ENCODE measurements around the gene BOK.

The BOK gene

DNA sequence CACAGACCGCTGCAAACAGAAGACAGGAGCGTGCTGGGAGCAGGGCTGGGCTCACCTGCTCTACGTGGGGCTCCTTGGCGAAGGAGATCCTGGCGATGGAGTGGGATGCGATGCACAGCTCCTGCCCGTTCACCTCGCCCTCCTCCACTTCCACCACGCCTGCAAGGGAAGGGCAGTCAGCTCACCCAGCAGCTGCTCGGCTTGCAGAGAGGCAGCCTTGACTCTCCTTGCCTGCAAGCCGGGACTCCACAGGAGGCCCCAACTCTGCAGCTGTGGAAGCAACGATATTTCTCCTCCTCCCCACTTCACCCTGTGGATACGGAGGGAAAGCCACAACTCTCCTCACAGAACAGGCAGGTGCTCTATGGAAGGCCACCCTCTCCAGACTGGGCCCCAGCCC, 43.3 kb downstream of the BOK start:
- no peak for DNase-seq (ENCODE audit: low read depth)

DNA sequence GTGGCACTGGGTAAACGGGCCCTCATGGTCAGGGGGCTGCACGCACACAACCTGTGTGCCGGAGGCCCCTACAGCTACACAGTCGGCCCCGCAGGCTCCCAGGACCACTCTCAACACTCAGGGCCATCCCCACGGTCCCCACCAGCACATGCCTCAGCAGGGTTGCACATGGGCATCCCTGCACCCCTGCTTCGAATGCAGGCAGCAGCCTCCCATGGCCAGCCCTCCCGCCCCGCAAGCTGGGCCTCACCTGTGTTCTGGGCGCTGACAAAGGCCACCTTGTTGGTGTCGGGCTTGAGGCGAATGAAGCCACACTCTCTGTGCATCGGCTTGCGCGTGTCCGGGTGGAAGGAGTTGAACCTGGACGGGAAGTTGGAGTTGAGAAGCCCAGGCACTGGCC, 44.2 kb downstream of the BOK start:
- no peak for DNase-seq (ENCODE audit: low read depth)

GRCh38 chr2:241603686-241604085, 45.1 kb downstream of the BOK start:
- no peak for DNase-seq (ENCODE audit: low read depth)

DNA sequence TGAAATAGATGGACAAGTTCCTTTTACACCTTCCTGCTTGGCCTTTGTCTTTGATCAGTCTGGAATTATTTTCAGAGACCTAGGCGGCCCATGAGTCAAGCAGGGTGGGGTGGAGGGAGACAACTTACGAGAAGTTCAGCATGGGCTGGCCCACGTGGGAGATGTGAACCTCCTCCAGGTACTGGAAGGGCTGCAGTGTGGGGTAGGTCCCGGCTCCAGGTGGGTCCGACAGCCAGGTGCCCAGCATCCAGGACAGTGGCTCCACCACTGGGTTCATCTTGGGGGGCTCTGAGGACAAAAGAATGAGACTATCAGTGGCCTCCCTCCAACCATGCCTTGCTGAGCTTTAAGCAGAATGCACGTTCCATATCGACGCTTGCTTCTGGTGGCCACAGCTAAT, 47.6 kb downstream of the BOK start:
- DNase-seq (ENCODE audit: low read depth), result no peak

GRCh38 chr2:241607162-241607885, 48.8 kb downstream of the BOK start:
- no peak for DNase-seq (ENCODE audit: low read depth)

- no peak for DNase-seq (ENCODE audit: low read depth)
Observed at GRCh38 chr2:241608881-241609280, 50.3 kb downstream of the BOK start.

GRCh38 chr2:241609859-241610793, 51.6 kb downstream of the BOK start:
- peak; percentile 26 for DNase-seq (ENCODE audit: low read depth)

GRCh38 chr2:241611062-241611461, 52.5 kb downstream of the BOK start:
- DNase-seq (ENCODE audit: low read depth), result no peak

- no peak for DNase-seq (ENCODE audit: low read depth)
Observed at GRCh38 chr2:241612156-241613016, 53.8 kb downstream of the BOK start.

DNA sequence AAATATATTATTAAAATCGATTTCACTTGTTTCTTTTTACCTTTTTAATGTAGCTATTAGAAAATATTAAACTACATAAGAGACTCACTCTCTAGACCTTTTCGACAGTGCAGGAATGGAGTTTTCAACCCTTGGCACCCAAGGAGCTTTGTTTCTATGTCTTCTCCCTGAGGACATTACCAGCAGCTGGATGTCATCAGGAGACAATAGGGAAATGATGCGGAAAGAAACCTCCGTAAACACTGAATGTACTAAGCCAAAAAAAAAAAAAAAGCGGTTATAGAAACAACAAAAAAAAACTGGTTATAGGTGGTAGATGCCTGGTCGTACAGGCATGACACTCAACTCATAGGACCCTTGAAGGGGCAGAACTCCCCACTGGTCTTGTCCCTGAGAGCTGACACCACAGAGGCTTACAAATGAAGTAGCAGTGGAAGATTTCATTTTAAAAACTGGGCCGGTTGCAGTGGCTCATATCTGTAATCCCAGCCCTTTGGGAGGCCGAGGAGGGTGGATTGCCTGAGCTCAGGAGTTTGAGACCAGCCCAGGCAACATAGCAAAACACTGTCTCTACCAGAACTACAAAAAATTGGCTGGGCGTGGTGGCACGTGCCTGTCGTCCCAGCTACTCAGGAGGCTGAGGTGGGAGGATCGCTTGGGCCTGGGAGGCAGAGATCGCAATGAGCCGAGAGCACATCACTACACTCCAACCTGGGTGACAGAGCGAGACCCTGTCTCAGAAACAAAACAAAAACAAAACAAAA, 54.7 kb downstream of the BOK start:
- no peak for DNase-seq (ENCODE audit: low read depth)

DNA sequence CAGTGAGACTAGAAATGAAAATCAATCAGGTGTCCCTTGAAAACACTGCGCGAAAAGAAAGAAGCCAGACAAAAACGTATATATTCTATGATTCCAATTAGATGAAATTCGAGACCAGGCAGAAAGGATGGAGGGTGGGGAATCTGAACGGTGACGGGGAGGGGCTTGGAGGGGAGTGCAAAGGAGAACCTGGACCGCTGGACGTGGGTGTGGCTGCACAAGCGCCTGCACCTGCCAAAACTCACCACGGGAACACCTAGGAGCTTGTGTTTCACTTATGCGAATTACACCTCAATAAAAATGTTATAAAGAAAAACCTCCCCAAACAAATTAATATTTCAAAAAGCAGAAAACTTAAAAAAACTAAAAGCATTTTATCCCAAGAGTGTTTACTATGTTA, 56.5 kb downstream of the BOK start:
- no peak for DNase-seq (ENCODE audit: low read depth)

DNA sequence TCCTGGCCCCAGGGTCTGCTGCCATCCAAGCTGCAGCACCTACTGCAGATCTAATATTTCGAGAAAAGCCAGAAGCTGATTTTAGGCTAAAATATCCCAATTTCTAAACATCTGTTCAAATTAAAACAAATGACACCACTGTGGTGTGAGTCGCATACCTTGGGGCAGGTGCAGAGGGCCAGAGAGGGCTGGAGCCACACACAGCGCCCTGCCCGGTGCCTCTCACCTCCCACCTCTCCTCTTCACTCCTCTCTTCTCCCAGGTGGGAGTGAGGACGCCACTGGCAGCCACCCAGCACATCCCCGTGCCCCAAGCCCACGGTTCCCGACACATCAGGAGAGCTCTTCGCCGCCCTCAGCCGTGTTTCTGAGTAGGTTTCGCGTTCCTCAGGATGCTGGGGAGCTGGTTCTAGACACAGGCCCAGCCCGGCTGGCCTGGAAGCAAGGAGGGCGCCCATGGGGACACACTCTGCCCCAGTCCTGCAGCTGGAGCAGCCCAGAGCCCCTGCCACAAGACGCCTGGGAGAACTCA, 57.0 kb downstream of the BOK start:
- DNase-seq (ENCODE audit: low read depth), result no peak

DNA sequence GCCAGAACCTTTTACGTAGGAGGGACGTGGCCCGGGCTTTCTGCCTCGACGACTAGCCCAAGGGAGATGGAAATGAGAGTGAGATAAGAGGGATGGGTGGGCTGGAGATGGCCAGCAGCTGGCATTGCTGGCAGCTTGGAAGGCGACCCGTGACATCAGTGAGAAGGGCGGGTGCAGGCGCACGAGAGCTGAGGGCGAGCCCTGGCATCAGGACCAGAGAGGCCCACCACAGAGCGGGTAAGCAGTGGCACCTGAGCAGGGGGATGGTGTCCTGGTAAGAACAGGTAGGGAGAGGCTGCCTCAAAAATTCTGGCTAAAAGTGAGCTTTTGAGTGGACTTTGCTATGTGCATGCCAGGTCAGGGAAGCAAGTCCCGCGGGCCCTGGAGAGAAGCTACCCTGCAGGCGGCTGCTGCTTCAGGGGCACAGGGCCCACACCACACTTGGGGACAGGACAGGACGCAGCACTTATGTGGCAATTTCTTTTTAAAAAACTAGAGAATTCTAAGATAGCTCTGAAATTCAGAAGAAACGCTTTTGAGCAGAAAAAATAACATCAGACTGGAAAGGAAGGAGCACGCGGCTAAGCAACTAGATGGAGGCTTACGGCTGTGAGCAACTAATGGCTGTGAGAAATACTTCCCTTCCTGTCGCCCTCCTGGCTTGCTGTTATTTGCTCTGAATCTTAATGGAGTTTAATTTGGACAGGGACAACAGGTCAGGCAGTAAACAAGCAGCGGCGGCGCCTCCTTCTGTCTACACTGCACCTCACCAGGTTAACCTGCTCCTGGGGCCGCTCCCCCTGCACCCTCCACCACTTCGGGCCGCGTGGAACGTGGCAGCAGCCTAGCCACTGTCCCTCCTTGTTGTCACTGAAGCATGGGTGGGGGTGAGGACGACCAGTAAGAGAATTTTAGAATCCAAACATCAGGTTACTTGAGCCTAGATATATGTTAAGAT, 57.9 kb downstream of the BOK start:
- DNase-seq (ENCODE audit: low read depth), result no peak

DNA sequence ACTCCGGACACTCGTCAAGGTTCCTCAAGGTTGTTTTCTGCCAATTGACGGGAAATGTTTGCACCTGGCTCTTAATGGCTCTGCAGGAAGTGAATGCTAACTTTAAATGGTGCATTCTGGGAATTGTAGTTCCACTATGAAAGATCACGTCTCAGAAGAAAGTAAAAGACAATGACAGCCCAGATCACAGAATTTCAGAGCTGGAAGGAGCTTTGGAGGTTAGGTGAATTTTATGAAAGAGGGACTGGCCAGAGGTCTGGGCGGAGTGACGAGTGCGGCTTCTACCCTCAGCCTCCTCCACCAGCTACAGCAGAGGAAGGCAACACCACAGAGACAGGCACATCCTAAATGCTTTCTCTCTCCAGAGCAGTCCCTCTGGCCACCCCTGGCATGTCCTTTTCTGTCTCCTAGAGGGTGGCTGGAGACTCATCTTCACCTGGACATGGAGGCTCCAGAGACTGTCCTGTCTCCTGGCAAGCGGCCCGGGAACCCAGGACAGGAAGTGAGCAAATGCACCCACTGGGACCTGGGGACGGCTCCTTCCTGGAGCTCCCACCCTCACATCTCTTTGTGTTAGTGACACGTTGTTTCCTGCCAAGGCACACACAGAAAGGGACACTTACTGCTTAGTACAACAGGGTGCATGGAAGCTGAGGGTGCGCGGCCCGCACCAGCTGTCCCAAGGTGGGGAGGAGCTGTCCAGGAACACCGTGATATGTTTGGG, 59.0 kb downstream of the BOK start:
- no peak for DNase-seq (ENCODE audit: low read depth)

GRCh38 chr2:241618296-241618805, 59.8 kb downstream of the BOK start:
- no peak for DNase-seq (ENCODE audit: low read depth)

- no peak for DNase-seq (ENCODE audit: low read depth)
Observed at GRCh38 chr2:241618829-241619228, 60.3 kb downstream of the BOK start.

DNA sequence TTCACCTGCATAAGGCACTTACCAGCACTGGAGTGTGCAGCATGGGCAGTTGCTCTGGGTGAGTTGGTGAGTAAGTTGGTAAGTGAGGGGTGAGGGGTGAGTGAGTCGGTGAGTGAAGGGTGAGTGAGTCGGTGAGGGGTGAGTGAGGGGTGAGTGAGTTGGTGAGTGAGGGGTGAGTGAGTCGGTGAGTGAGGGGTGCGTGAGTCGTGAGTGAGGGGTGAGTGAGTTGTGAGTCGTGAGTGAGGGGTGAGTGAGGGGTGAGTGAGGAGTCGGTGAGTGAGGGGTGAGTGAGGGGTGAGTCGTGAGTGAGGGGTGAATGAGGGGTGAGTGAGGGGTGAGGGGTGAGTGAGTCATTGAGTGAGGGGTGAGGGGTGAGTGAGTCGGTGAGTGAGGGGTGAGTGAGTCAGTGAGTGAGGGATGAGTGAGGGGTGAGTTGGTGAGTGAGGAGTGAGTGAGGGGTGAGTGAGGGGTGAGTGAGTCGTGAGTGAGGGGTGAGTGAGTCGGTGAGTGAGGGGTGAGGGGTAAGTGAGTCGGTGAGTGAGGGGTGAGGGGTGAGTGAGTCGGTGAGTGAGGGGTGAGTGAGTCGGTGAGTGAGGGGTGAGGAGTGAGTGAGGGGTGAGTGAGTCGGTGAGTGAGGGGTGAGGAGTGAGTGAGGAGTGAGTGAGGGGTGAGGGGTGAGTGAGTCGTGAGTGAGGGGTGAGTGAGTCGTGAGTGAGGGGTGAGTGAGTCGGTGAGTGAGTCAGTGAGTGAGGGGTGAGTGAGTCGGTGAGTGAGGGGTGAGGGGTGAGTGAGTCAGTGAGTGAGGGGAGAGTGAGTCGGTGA, 61.3 kb downstream of the BOK start:
- no peak for DNase-seq (ENCODE audit: low read depth)

DNA sequence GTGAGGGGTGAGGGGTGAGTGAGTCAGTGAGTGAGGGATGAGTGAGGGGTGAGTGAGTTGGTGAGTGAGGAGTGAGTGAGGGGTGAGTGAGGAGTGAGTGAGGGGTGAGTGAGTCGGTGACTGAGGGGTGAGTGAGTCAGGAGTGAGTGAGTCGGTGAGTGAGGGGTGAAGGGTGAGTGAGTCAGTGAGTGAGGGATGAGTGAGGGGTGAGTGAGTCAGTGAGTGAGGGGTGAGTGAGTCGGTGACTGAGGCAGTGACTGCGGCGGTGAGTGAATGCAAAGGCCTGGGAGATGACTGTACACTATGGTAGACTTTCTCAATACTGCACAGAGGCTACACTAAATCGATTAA, 61.8 kb downstream of the BOK start:
- no peak for DNase-seq (ENCODE audit: low read depth)

Data from non-pigmented ciliary epithelial cell (primary cell).